ENCODE results near the gene HOXA10.

The HOXA10 gene

GRCh38 chr7:27132978-27133377 lies 41.1 kb downstream of the HOXA10 start:
- H3K4me3 ChIP-seq (ENCODE audit: low read depth, low read length), result no peak overlapping the region

- no peak overlapping the region for H3K4me3 ChIP-seq (ENCODE audit: low read depth, low read length)
These were observed 41.9 kb downstream of the HOXA10 start for GRCh38 chr7:27132214-27132613.

- no peak overlapping the region for H3K4me3 ChIP-seq (ENCODE audit: low read depth, low read length)
These were observed 42.7 kb downstream of the HOXA10 start for GRCh38 chr7:27131390-27131819.

- H3K4me3 ChIP-seq (ENCODE audit: low read depth, low read length), result peak within 1 kb of the TSS; percentile 13
These were observed 43.4 kb downstream of the HOXA10 start, which contains the start of gene HOXA4 for GRCh38 chr7:27130540-27131389. Gene HOXA4, minus strand, starts transcription at chr7:27130757. Its CDS starts 24 bp downstream, at chr7:27130733.

- H3K4me3 ChIP-seq (ENCODE audit: low read depth, low read length), result no peak overlapping the region
These were observed 44.2 kb downstream of the HOXA10 start for GRCh38 chr7:27129729-27130539.

- H3K4me3 ChIP-seq (ENCODE audit: low read depth, low read length), result no peak overlapping the region
These were observed 45.1 kb downstream of the HOXA10 start for GRCh38 chr7:27128776-27129728.

- H3K4me3 ChIP-seq (ENCODE audit: low read depth, low read length), result no peak overlapping the region
These were observed 46.1 kb downstream of the HOXA10 start for GRCh38 chr7:27128034-27128433.

- no peak overlapping the region for H3K4me3 ChIP-seq (ENCODE audit: low read depth, low read length)
These were observed 47.4 kb downstream of the HOXA10 start for GRCh38 chr7:27126596-27127327.

- no peak overlapping the region for H3K4me3 ChIP-seq (ENCODE audit: low read depth, low read length)
These were observed 48.1 kb downstream of the HOXA10 start for GRCh38 chr7:27125986-27126394.

GRCh38 chr7:27124902-27125689 lies 49.0 kb downstream of the HOXA10 start:
- H3K4me3 ChIP-seq (ENCODE audit: low read depth, low read length), result no peak overlapping the region

- H3K4me3 ChIP-seq (ENCODE audit: low read depth, low read length), result no peak overlapping the region
These were observed 49.8 kb downstream of the HOXA10 start for GRCh38 chr7:27124096-27124901.

GRCh38 chr7:27123477-27124053 lies 50.6 kb downstream of the HOXA10 start:
- no peak overlapping the region for H3K4me3 ChIP-seq (ENCODE audit: low read depth, low read length)

GRCh38 chr7:27123007-27123476 lies 51.1 kb downstream of the HOXA10 start:
- no peak overlapping the region for H3K4me3 ChIP-seq (ENCODE audit: low read depth, low read length)

- H3K4me3 ChIP-seq (ENCODE audit: low read depth, low read length), result no peak overlapping the region
These were observed 51.8 kb downstream of the HOXA10 start for GRCh38 chr7:27122077-27122910.

- H3K4me3 ChIP-seq (ENCODE audit: low read depth, low read length), result no peak overlapping the region
These were observed 52.4 kb downstream of the HOXA10 start for GRCh38 chr7:27121684-27122076.
